ENCODE results near the gene SFTPB. TPM values are rescaled to one million over a fixed set of nuclear protein-coding genes. Genes with fewer than 3 reads are reported as not detected.

Gene SFTPB
- total and polyA plus RNA-seq, 4 donors, result not detected

- TF ChIP-seq ZBTB33 (IDR thresholded peaks at IDR 0.05), result no peak
- TF ChIP-seq TAF1 (conservative IDR thresholded peaks at IDR 0.05), result no peak
- no peak for TF ChIP-seq ATF3 (IDR thresholded peaks at IDR 0.05)
- no peak for TF ChIP-seq HNF4A (conservative IDR thresholded peaks at IDR 0.05)
- no peak for TF ChIP-seq YY1 (IDR thresholded peaks at IDR 0.05)
- TF ChIP-seq NR2F2 (IDR thresholded peaks at IDR 0.05), result no peak
- TF ChIP-seq FOXA1 (IDR thresholded peaks at IDR 0.05), result no peak
- no peak for TF ChIP-seq GABPA (IDR thresholded peaks at IDR 0.05 in 1 of 2, conservative IDR thresholded peaks at IDR 0.05 in 1 of 2)
- no peak for TF ChIP-seq REST (IDR thresholded peaks at IDR 0.05)
- no peak for TF ChIP-seq EGR1 (IDR thresholded peaks at IDR 0.05; ENCODE audit: low read depth in 2 of 2)
- no peak overlapping the region for H3K4me3 ChIP-seq (ENCODE audit: low read depth in 1 of 3, low read length in 3 of 3)
- H3K9ac ChIP-seq (ENCODE audit: low read depth in 1 of 2, low read length in 2 of 2), result no peak overlapping the region
- no peaks in the 10 kb centered on the region for H3K4me1 ChIP-seq (ENCODE audit: control insufficient read depth in 4 of 4, insufficient read depth in 4 of 4, low read length in 3 of 4)
- H3K36me3 ChIP-seq (ENCODE audit: control insufficient read depth in 4 of 4, insufficient read depth in 3 of 4, low read depth in 1 of 4, low read length in 3 of 4), result no peaks in the 10 kb centered on the region
- DNase-seq (ENCODE audit: low spot score), result no peak
- WGBS, result 88% methylated on average over 11 of the region's 11 CpGs
- H3K27ac ChIP-seq (ENCODE audit: low read depth in 1 of 2, low read length in 2 of 2), result no peak overlapping the region
- H3K27me3 ChIP-seq (ENCODE audit: control insufficient read depth in 4 of 4, insufficient read depth in 4 of 4, low read length in 3 of 4), result no peaks in the 10 kb centered on the region
- H3K9me3 ChIP-seq (ENCODE audit: control insufficient read depth in 4 of 4, low read length in 3 of 4), result no peaks in the 10 kb centered on the region
Observed at GRCh38 chr2:85698184-85698879, 30.3 kb upstream of the SFTPB start.

- H3K36me3 ChIP-seq (ENCODE audit: control insufficient read depth in 4 of 4, insufficient read depth in 3 of 4, low read depth in 1 of 4, low read length in 3 of 4), result no peaks in the 10 kb centered on the region
- no peak overlapping the region for H3K4me3 ChIP-seq (ENCODE audit: low read depth in 1 of 3, low read length in 3 of 3)
- no peak for DNase-seq (ENCODE audit: low spot score)
- no peak for TF ChIP-seq HNF4G (IDR thresholded peaks at IDR 0.05)
- TF ChIP-seq ZBTB33 (IDR thresholded peaks at IDR 0.05), result no peak
- TF ChIP-seq YY1 (IDR thresholded peaks at IDR 0.05), result no peak
- TF ChIP-seq HNF4A (conservative IDR thresholded peaks at IDR 0.05), result no peak
- H3K27ac ChIP-seq (ENCODE audit: low read depth in 1 of 2, low read length in 2 of 2), result no peak overlapping the region
- no peaks in the 10 kb centered on the region for H3K9me3 ChIP-seq (ENCODE audit: control insufficient read depth in 4 of 4, low read length in 3 of 4)
- H3K4me1 ChIP-seq (ENCODE audit: control insufficient read depth in 4 of 4, insufficient read depth in 4 of 4, low read length in 3 of 4), result no peaks in the 10 kb centered on the region
- 90% methylated on average over 2 of the region's 2 CpGs for WGBS
- no peak overlapping the region for H3K9ac ChIP-seq (ENCODE audit: low read depth in 1 of 2, low read length in 2 of 2)
- H3K27me3 ChIP-seq (ENCODE audit: control insufficient read depth in 4 of 4, insufficient read depth in 4 of 4, low read length in 3 of 4), result no peaks in the 10 kb centered on the region
Observed at GRCh38 chr2:85697716-85698115, 29.7 kb upstream of the SFTPB start.

Data from liver (tissue), 9 donors.